HG02678 (cell line): ENCODE data around the gene OXTR.

Source experiments
- ATAC-seq: cut with Tn5 transposase; IDR thresholded peaks from one replicate; pipeline ENCODE4 v1.9.1; 2021; ENCODE audit warnings: mild to moderate bottlenecking, moderate library complexity; ENCODE audit not compliant: unreplicated experiment

The OXTR gene

DNA sequence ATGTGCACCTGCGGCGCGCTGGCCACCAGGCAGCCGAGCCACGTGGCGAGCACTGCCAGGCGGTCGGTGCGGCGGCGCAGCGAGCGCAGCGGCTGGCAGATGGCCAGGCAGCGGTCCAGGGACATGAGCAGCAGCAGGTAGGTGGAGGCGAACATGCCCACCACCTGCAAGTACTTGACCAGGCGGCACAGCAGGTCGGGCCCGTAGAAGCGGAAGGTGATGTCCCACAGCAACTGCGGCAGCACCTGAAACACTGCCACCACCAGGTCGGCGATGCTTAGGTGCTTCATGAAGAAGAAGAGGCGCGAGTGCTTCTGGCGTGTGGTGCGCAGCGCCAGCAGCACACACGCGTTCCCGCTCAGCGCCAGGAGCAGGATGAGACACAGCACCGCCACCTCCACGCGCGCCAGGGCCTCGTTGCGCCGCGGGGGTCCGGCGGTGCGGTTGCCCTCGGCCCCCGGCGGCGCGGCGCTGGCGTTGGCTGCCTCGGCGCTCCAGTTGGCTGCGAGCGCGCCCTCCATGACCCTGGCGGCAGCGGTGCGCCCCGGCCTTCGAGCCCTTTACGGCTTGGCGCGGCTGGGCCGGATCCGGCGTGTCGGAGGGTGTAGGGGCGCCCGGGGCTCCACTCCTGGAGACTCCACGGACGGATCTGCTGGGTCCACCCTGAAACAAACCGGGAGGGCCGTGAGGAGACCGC lies 1.6 kb downstream of the OXTR start:
- ATAC-seq: peak; percentile 48

- no peak for ATAC-seq
Observed at GRCh38 chr3:8767256-8767666, 2.2 kb downstream of the OXTR start.

DNA sequence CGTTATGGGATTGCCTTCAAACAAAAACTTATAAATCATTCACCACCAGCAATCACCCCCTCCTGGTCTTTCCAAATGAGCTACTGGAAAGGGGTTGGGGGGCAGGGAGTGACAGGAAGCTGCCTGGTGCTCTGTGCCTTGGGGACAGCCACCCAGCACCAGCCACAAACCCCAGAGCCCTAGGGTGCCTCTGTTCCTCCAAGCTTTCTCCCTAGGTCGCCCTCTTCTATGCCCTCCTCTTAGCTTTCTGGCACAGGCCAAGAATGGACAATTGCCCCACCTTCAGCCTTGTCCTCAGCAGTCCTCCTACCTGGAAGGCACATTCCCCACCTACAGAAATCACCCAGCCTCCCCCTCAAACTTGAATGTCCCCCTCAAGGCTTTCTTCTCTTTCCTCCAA lies 3.3 kb downstream of the OXTR start:
- ATAC-seq: no peak

DNA sequence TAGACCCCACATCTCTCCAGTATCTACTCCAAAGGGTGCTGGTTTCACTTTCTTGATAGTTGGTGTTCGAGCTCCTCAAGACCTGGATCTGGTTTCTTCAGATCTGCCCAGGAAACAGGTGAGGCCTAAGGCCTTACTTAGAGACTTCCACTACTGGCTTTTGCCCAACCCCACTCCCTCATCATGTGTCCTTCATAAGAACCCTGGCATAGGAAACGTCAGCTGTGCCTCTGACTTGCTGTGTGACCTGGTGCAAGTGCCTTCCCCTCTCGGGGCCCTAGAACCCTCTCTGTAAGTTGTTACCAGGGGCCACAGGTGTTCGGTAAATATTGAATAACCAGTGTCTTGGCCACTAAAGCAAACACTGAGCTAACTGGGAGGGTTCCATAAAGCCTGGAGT lies 3.9 kb downstream of the OXTR start:
- no peak for ATAC-seq

DNA sequence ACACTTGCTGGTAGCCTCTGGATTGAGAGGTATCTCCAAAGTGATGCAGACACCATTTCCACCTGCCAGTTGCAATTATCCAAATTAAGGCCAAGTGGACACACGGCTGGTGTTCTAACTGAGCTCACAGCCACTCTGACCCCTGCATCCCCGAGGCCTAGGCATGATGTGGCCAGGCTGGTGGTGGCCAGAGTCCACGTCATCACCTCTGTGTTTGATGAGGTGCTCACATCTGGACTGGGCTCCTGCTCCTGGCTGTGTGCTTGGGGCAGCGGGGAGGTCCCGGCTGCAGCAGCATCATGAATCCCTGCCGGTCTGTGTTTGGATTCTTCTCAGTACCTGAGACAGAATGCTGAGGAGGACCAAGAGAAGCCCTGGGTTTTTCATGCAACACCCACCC lies 4.9 kb downstream of the OXTR start:
- ATAC-seq: no peak

- no peak for ATAC-seq
Observed at GRCh38 chr3:8762607-8763377, 6.6 kb downstream of the OXTR start.

DNA sequence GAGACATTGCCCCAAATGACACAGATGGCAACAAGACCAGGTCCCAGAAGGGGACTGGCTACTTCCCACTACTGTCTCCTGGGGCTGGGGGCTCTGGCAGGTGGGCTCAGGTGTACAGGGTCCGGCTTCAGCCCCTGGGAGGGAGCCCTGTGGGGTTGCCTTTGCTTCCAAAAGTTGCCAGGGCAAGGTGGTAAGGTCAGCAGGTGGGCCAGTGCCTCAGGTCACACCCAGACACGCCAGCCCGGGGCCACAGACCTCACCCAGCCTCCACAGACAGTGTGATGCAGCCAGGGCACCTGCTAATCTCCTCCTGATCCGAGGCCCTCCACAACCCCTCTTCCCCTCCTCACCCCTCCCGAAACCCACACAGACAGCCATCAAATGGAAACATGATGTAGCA lies 7.5 kb downstream of the OXTR start:
- ATAC-seq: no peak

DNA sequence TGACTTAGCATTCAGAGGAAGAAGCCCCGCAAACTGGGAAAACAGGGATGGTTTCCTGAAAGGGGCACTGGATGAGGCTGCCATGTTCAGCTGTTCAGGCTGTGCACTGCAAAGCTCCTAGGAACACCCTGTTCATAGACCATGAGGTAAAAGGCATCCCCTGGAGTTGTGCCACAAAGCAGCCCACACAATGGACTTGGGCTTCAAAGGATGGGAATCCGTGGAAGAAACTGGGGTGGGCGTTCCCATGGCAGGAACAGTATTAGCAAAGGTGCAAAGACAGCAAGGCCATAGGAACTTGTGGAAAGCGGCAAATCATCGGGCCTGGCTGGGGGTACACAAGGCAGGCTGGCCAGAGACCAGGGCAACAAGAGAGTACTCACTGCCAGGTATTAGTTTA lies 8.9 kb downstream of the OXTR start:
- no peak for ATAC-seq

GRCh38 chr3:8760091-8760490 lies 9.3 kb downstream of the OXTR start:
- no peak for ATAC-seq

GRCh38 chr3:8759038-8759707 lies 10.2 kb downstream of the OXTR start:
- ATAC-seq: no peak

DNA sequence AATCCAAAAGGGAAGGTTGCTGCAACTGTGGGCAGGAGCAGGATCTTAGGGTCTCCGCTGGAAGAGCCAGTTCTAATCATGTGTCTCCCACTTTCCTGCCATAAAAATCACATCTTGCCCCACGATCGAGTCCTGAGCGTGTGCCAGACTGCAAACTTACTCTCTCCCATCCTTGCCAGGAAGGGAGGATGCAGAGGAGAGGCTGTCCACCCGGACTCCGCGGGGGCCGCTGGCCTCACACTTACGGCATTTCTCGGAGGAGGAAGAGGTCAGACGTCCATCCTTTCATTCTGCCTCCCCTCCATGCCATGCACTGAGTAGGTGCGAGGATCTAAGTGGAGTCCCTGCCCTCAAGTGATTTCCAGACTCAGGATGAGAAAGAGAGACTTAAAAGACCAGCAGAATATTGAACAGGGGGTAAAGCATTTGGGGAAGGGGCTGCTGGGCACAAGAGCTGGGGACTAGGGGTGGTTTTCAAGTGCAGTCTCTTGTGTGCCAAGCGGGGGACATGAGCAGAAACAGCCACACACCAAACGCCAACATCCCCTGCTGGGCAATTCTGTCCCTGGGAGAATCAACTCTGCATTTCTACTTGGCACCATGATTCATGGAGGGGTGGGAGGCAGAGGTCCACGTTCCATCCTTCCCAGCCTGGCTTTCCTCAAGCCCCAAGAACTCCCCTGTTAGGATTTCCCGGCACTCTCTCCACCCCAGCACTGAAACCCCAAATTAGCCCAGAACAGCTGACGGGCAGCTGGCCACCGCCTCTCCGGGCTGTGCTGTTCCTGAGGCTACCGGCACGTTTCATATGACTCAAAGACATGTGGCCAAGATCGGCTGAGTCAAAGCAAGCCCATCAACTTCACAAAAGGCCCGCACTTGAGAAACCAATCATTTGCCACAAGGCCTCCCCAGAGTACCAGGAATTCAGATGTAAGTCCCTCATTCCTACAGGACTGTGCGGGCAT lies 11.6 kb downstream of the OXTR start:
- ATAC-seq: no peak

GRCh38 chr3:8756671-8757070 lies 12.7 kb downstream of the OXTR start:
- no peak for ATAC-seq

DNA sequence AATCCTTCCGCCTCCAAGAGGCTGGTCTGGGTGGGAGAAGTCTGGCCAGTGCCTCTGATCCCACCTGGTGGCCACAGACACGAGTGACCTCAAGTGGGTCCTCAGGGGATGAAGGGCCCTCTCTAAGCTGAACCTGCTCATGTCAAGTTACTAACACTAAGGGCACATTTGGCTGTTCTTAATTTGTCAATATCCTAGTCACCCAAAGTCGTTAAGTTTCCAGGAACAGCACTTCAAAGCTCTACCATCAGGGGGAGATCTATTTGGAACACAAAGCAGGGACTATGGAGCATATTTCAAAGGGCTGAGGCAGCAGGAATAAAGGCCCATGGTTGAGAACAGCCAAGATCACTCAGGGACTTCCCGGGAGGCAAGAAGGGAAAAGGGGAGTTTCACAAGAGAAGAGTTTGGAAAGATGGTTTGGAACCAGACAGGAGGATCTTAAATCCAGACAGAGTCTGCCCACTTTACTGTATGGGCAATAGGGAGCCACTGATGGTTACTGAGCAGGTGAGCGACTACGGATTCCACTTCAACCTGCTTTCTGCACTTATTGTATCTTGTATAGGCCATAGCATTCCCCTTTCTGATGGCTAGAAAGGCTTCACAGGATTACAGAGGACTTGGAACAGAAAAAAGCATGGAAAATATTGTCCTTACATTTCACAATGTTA lies 13.7 kb downstream of the OXTR start:
- no peak for ATAC-seq

DNA sequence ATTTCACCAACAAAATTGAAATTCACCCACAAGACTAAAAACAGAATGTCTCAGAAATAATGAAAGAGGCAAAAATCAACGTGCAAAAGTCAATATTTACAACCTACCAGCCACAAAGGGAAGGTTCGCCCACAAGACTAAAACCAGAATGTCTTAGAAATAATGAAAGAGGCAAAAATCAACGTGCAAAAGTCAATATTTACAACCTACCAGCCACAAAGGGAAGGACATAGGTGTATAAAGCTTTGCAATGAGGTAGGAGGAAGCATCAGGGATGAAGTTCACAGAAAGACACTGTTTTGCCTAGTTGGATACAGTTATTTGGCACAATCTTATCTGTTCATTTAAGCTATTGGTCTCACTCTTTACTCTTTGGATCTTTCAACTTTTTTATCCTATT lies 14.3 kb downstream of the OXTR start:
- ATAC-seq: no peak

DNA sequence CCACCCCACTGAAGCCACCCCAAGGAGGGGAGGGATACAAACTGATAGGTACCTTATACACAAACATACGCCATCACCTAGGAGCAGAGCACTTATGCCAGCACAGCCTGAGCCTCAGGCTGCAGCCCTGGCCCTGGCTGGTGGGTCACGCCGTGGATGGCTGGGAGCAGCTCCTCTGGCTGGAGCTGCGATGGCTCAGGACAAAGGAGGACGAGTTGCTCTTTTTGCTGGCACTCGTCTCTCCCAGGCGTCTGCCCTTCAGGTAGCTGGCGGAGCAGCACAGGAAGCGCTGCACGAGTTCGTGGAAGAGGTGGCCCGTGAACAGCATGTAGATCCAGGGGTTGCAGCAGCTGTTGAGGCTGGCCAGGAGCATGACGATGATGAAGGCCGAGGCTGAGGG lies 16.6 kb downstream of the OXTR start:
- no peak for ATAC-seq

DNA sequence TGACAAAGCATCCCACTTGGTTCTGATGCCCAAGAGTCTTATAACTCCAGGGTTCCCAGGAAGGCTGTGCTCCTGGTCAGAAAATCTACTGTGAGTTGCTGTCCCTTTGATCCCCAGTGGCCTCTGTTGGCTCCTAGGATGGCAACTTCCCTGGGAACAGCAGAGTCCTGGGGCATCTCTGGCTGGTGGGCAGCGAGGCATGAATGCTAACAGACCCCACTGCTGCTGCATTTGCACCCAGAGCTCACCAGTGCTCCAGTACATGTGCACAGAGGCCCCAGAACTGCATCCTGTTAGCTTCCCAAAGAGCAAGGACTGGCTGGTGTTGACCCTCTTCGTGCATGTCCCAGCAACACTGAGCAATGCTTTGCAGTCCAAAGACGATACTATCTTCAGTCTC lies 20.1 kb downstream of the OXTR start:
- ATAC-seq: no peak

- no peak for ATAC-seq
Observed at GRCh38 chr3:8746780-8747345, 22.6 kb downstream of the OXTR start.

- no peak for ATAC-seq
Observed at GRCh38 chr3:8745619-8746370, 23.6 kb downstream of the OXTR start.

GRCh38 chr3:8743911-8744310 lies 25.5 kb downstream of the OXTR start:
- ATAC-seq: no peak
